Endothelial cell of umbilical vein (primary cell): ENCODE data around the gene CNTNAP2. TPM values are rescaled to one million over a fixed set of nuclear protein-coding genes. Genes with fewer than 3 reads are reported as not detected.

Experiments
- BruUV-seq: library from RNA; stranded (reverse); fragments of 400-500 nt; replicated peaks from 2 replicates; lab custom pipeline; 2021; lab: Mats Ljungman, UMichigan
- CTCF ChIA-PET: fragments of 300-600, 350-600 bp; sonication (Branson Sonifier 250); formaldehyde crosslinking; loops from one replicate; lab custom pipeline; 2021; ENCODE audit warnings: antibody characterized with exemption, inconsistent platforms; lab: Charles Lee
- POLR2A ChIA-PET: fragments of 300-600, 350-600 bp; sonication (Branson Sonifier 250); formaldehyde crosslinking; loops from one replicate; lab custom pipeline; 2021; ENCODE audit warnings: antibody characterized with exemption, inconsistent platforms; lab: Charles Lee
- DNase-seq: peaks from one replicate; pipeline ENCODE4 v3.0.0-alpha.2; 2011; ENCODE audit warnings: low read depth, low spot score
- FAIRE-seq: peaks from 2 replicates; lab custom pipeline; 2011; peaks lifted over from hg19 to GRCh38; lab: Jason Lieb, UNC
- H2AFZ ChIP-seq: 2 replicates; pipeline ENCODE4 v1.6.0; 2012; ENCODE audit warnings: low read depth, low read length, control low read depth, inconsistent platforms
- H3K27ac ChIP-seq: 2 replicates; pipeline ENCODE4 v1.5.1; 2011; ENCODE audit warnings: low read depth, mild to moderate bottlenecking, control low read depth, low read length, moderate library complexity; ENCODE audit not compliant: insufficient read depth
- H3K27me3 ChIP-seq, 2 experiments: 2 replicates each; pipeline versions ENCODE4 v1.6.0 to v1.6.1; 2011; ENCODE audit warnings: low read length in 2 of 2, mixed read lengths in 1 of 2; ENCODE audit not compliant: control insufficient read depth in 2 of 2, insufficient read depth in 2 of 2
- H3K36me3 ChIP-seq, 2 experiments: 2 replicates in 1 of 2; 3 replicates in 1 of 2; pipeline ENCODE4 v1.5.1; 2011; ENCODE audit warnings: low read length in 2 of 2, mild to moderate bottlenecking in 1 of 2, moderate library complexity in 1 of 2; ENCODE audit not compliant: control insufficient read depth in 2 of 2, insufficient read depth in 2 of 2; ENCODE audit errors: extremely low read depth in 1 of 2
- H3K4me1 ChIP-seq: 3 replicates; pipeline ENCODE4 v1.5.1; 2011; ENCODE audit warnings: mild to moderate bottlenecking, low read length; ENCODE audit not compliant: control insufficient read depth, insufficient read depth; ENCODE audit errors: extremely low read depth
- H3K4me2 ChIP-seq: 2 replicates; pipeline ENCODE4 v1.6.1; 2011; ENCODE audit warnings: low read length, control low read depth, mixed read lengths; ENCODE audit not compliant: insufficient read depth
- H3K4me3 ChIP-seq, 3 experiments: fragments of 200-600 bp in 1 of 3; sonication (generic), shearing (Covaris generic) in 1 of 3; replicated peaks in 1 of 3; 2 replicates each; pipeline ENCODE4 v1.5.1; 2011 to 2016; ENCODE audit warnings: control low read depth in 3 of 3, low read length in 3 of 3, mild to moderate bottlenecking in 2 of 3, inconsistent platforms in 1 of 3, low read depth in 1 of 3, moderate library complexity in 1 of 3; ENCODE audit not compliant: insufficient read depth in 1 of 3
- H3K79me2 ChIP-seq: 2 replicates; pipeline ENCODE4 v1.6.0; 2012; ENCODE audit warnings: low read length, inconsistent platforms; ENCODE audit not compliant: control insufficient read depth, insufficient read depth
- H3K9ac ChIP-seq: replicated peaks from 2 replicates; pipeline ENCODE3; 2011; ENCODE audit warnings: low read length, control low read depth; ENCODE audit not compliant: insufficient read depth; ENCODE audit errors: extremely low read depth
- H3K9me1 ChIP-seq: replicated peaks from 3 replicates; pipeline ENCODE4 v1.6.0; 2011; ENCODE audit warnings: mild to moderate bottlenecking, low read length; ENCODE audit not compliant: control insufficient read depth, insufficient read depth; ENCODE audit errors: extremely low read depth
- H3K9me3 ChIP-seq: replicated peaks from 2 replicates; pipeline ENCODE4 v1.5.1; 2012; ENCODE audit warnings: low read length, inconsistent platforms; ENCODE audit not compliant: control insufficient read depth, insufficient read depth
- H4K20me1 ChIP-seq: replicated peaks from 2 replicates; pipeline ENCODE3; 2011; ENCODE audit warnings: mild to moderate bottlenecking, low read length; ENCODE audit not compliant: control insufficient read depth, insufficient read depth; ENCODE audit errors: extremely low read depth
- CTCF ChIP-seq, 2 donors: IDR thresholded peaks; 1 replicate in 1 of 2; 2 replicates in 1 of 2; pipeline ENCODE4 v1.5.1; 2011; ENCODE audit warnings: low read length in 2 of 2, mild to moderate bottlenecking in 2 of 2, moderate library complexity in 2 of 2, control low read depth in 1 of 2, inconsistent platforms in 1 of 2, low read depth in 1 of 2; ENCODE audit not compliant: insufficient read depth in 1 of 2; ENCODE audit errors: extremely low read depth in 1 of 2
- EZH2 ChIP-seq: IDR thresholded peaks from 2 replicates; pipeline ENCODE4 v1.6.1; 2012; ENCODE audit warnings: borderline replicate concordance, low read depth, mild to moderate bottlenecking, moderate library complexity, low read length, inconsistent platforms; ENCODE audit not compliant: severe bottlenecking
- FOS ChIP-seq: IDR thresholded peaks from 2 replicates; pipeline ENCODE4 v1.6.1; 2011; ENCODE audit warnings: mild to moderate bottlenecking, low read length, moderate library complexity, borderline replicate concordance; ENCODE audit not compliant: insufficient read depth
- GATA2 ChIP-seq: IDR thresholded peaks from 2 replicates; pipeline ENCODE4 v1.7.0; 2011; ENCODE audit warnings: low read depth, mild to moderate bottlenecking, moderate library complexity, mixed read lengths, low read length; ENCODE audit not compliant: insufficient read length, insufficient read depth
- JUN ChIP-seq: IDR thresholded peaks from 2 replicates; pipeline ENCODE4 v1.6.1; 2011; ENCODE audit warnings: borderline replicate concordance, low read depth; ENCODE audit not compliant: insufficient read length, insufficient read depth
- MAX ChIP-seq: IDR thresholded peaks from 2 replicates; pipeline ENCODE4 v1.6.1; 2011; ENCODE audit not compliant: insufficient read depth, insufficient read length
- MYC ChIP-seq: IDR thresholded peaks from one replicate; pipeline ENCODE4 v1.6.1; 2011; ENCODE audit warnings: mild to moderate bottlenecking, low read depth, low read length
- POLR2AphosphoS5 ChIP-seq: IDR thresholded peaks from 2 replicates; pipeline ENCODE4 v1.6.1; 2012; ENCODE audit warnings: low read depth, mild to moderate bottlenecking, control low read depth, low read length, moderate library complexity; ENCODE audit not compliant: insufficient read depth
- dilution Hi-C: fragments of 300-500 bp; cut with MboI; formaldehyde crosslinking; loops from one replicate; pipeline ENCODE4 v1.15.0; 2019; ENCODE audit warnings: low sequenced_read_pairs; ENCODE audit not compliant: extremely low pct_ligation_motif_present
- intact Hi-C: fragments of 100-400 bp; cut with micrococcal nuclease; formaldehyde crosslinking; loops from one replicate; pipeline ENCODE4 v1.10.0; 2022
- polyA plus RNA-seq, 4 experiments: library from polyadenylated mRNA; depleted of rRNA in 3 of 4; stranded (reverse) in 3 of 4; unstranded in 1 of 4; fragments of >200 nt; gene quantifications; 2 replicates each; pipeline versions ENCODE4 v1.2.1 to v1.2.3, GENCODE V29; 2011 to 2012; ENCODE audit warnings: missing spikeins in 1 of 4
- total RNA-seq: library from RNA; stranded (reverse); gene quantifications from 2 replicates; pipeline ENCODE4 v1.2.3, GENCODE V29; 2021

CNTNAP2 gene
- total and polyA plus RNA-seq, 2 donors (not counting 3 experiments of a cell fraction or from before 2014, with no cell fraction given) = not detected

- CTCF ChIA-PET = no interaction called here
- no peak overlapping the region for H3K4me2 ChIP-seq
- POLR2A ChIA-PET = no interaction called here
- no peak overlapping the region for H3K9ac ChIP-seq
- FAIRE-seq (no peak), DNase-seq (no peak)
- H3K9me1 ChIP-seq = no peaks in the 10 kb centered on the region
- no TSS peak for BruUV-seq
- no peak overlapping the region for H2AFZ ChIP-seq
- H3K36me3 ChIP-seq = no peaks in the 10 kb centered on the region
- H3K79me2 ChIP-seq = no peaks in the 10 kb centered on the region
- H3K27ac ChIP-seq = no peak overlapping the region
- intact Hi-C loops = no loop called here
- H3K9me3 ChIP-seq = peaks cover 3% of the 10 kb centered on the region
- H3K27me3 ChIP-seq = no peaks in the 10 kb centered on the region
- no peaks in the 10 kb centered on the region for H3K4me1 ChIP-seq
- TF ChIP-seq JUN (no peak), MAX (no peak), GATA2 (no peak), EZH2 (no peak), MYC (no peak), FOS (no peak), CTCF (IDR thresholded peaks at IDR 0.05; ENCODE audit: extremely low read depth in 1 of 2, insufficient read depth in 1 of 2, low read depth in 1 of 2, low read length in 2 of 2) (no peak), POLR2AphosphoS5 (no peak)
- dilution Hi-C loops = no loop called here
- no peaks in the 10 kb centered on the region for H4K20me1 ChIP-seq
- H3K4me3 ChIP-seq = no peak overlapping the region
Measured at GRCh38 chr7:147909431-147910148, 1793.0 kb downstream of the CNTNAP2 start.
